ENCODE results near the gene SLAIN1. TPM values are rescaled to one million over a fixed set of nuclear protein-coding genes. Genes with fewer than 3 reads are reported as not detected.

The SLAIN1 gene
- total RNA-seq, 4 donors from 2014 or later = 1.5 to 33.0 (median 3.8) TPM

DNA sequence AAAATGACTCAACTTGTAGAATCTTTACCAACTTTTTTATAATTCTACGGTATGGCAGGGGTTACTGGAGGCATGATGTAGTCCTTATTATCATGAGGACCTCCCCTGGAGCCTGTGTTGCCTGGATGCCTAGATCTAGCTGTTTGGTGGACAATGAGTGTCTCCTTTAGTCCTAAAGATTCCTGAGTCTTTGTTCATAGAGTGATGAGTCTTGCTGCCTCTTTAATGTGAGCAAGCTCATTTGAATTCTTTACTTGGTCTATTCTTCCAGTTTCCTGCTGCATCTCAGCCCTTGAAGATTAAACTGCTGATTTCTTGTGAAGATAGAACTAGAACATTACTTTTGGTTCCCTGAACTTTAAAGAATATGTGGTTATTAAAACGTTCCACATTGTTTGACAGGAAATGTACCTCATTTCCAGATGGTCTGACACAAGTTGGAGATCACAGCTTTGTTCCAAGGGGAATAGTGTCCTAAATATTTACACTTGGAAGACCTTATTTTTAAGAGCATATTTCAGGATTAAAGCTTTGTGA lies 51.9 kb downstream of the SLAIN1 start:
- Histone ChIP-seq H3K9me3 (no peaks in the 10 kb centered on the region), H3K4me1 (no peaks in the 10 kb centered on the region), H3K27me3 (no peaks in the 10 kb centered on the region), H3K4me3 (no peak overlapping the region), H3K36me3 (no peaks in the 10 kb centered on the region), H3K27ac (no peak overlapping the region)
- no peak for DNase-seq
- TF ChIP-seq, protein P1, sequence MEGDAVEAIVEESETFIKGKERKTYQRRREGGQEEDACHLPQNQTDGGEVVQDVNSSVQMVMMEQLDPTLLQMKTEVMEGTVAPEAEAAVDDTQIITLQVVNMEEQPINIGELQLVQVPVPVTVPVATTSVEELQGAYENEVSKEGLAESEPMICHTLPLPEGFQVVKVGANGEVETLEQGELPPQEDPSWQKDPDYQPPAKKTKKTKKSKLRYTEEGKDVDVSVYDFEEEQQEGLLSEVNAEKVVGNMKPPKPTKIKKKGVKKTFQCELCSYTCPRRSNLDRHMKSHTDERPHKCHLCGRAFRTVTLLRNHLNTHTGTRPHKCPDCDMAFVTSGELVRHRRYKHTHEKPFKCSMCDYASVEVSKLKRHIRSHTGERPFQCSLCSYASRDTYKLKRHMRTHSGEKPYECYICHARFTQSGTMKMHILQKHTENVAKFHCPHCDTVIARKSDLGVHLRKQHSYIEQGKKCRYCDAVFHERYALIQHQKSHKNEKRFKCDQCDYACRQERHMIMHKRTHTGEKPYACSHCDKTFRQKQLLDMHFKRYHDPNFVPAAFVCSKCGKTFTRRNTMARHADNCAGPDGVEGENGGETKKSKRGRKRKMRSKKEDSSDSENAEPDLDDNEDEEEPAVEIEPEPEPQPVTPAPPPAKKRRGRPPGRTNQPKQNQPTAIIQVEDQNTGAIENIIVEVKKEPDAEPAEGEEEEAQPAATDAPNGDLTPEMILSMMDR (IDR thresholded peaks at IDR 0.05) = no peak
- no peak for TF ChIP-seq POLR2A (IDR thresholded peaks at IDR 0.05)

DNA sequence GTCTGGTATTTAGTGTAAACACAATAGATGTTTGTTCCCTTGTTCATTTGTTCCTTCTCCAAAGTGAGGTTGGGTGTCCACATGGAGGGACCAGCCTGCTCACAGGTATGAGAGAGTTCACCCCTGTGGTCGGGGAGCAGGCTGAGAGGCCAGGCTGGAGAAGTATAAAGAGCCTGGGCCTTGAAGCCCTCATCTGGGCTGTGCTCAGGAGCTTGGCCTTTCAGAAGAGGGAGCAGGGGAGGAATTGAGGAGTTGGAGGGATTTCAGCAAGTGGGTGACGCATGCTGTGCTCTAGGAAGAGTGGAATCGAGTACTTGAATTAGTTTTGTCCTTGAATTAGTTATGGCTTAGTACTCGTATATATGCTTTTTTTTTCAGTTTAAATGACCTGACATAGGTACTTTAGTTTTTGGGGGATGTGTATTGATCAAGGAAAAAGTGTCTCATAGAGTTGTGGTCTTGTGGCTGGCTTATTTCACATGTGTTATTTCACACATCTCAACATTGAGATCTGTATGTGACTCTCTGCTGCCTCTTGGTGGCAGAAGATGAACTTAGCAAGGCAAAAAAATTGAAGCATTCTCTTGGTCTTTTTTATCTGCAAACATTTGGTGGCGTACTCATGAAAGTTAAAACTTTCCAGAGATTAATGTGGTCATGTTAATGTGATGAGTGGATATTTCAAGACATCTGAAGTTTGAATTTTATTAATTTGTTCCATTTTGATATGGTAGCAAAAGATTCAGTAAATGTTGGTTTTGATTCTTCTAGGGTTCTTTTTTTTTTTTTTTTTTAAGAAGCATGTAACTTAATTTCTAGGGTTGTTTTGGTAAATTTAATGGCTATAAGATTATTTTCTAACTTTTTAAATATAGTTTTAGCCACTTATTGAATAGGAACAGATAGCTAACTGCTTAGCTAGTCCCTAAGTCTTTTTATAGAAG lies 54.3 kb downstream of the SLAIN1 start:
- Histone ChIP-seq H3K27ac (no peak overlapping the region), H3K27me3 (no peaks in the 10 kb centered on the region), H3K4me1 (no peaks in the 10 kb centered on the region), H3K36me3 (no peaks in the 10 kb centered on the region), H3K9me3 (no peaks in the 10 kb centered on the region), H3K4me3 (no peak overlapping the region)
- no peak for TF ChIP-seq POLR2A (IDR thresholded peaks at IDR 0.05)
- TF ChIP-seq, protein P1 (IDR thresholded peaks at IDR 0.05) = peak; percentile 53 to 75 (median 66)
- peak in 1 of 3 donors; percentile 61 for DNase-seq

DNA sequence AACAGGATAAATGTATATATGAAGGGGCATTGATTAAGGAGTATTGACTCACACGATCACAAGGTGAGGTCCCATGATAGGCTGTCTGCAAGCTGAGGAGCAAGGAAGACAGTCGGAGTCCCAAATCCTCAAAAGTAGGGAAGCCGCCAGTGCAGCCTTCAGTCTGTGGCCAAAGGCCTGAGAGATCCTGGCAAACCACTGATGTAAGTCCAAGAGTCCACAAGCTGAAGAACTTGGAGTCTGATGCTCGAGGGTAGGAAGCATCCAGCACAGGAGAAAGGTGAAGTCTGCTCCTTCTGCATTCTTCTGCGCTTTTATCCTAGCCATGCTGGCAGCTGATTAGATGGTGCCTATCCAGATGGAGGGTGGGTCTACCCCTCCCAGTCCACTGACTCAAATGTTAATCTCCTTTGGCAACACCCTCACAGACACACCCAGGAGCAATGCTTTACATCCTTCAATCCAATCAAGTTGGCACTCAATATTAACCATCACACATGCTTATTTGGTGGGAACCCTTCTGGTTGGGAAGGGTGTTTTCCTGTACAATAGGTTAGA lies 55.1 kb downstream of the SLAIN1 start:
- no peaks in the 10 kb centered on the region for H3K4me1 ChIP-seq
- H3K27ac ChIP-seq = no peak overlapping the region
- H3K9me3 ChIP-seq = no peaks in the 10 kb centered on the region
- H3K27me3 ChIP-seq = no peaks in the 10 kb centered on the region
- no peak for TF ChIP-seq POLR2A (IDR thresholded peaks at IDR 0.05)
- TF ChIP-seq, protein P1 (IDR thresholded peaks at IDR 0.05) = no peak
- DNase-seq = no peak
- H3K36me3 ChIP-seq = no peaks in the 10 kb centered on the region
- H3K4me3 ChIP-seq = no peak overlapping the region

DNA sequence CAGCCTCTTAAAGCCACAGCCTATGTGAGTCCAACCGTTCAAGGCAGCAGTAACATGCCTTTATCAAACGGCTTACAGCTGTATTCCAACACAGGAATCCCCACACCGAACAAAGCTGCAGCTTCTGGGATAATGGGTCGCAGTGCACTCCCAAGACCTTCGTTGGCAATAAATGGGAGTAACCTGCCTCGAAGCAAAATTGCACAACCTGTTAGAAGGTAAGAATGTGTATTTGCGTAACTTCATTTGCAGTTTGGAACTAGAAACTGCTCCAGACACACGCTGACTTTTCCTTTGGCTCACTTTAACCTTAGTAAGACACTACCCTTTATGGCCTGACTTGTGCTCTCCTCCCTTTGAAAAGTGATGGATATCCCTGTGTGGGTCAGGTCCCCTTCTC lies 63.4 kb downstream of the SLAIN1 start:
- TF ChIP-seq, protein P1 (IDR thresholded peaks at IDR 0.05) = no peak
- no peak for TF ChIP-seq POLR2A (IDR thresholded peaks at IDR 0.05)
- no peaks in the 10 kb centered on the region for H3K27me3 ChIP-seq
- DNase-seq = no peak
- H3K4me1 ChIP-seq = no peaks in the 10 kb centered on the region
- no peaks in the 10 kb centered on the region for H3K9me3 ChIP-seq
- H3K36me3 ChIP-seq = no peaks in the 10 kb centered on the region
- H3K4me3 ChIP-seq = no peak overlapping the region
- H3K27ac ChIP-seq = no peak overlapping the region

DNA sequence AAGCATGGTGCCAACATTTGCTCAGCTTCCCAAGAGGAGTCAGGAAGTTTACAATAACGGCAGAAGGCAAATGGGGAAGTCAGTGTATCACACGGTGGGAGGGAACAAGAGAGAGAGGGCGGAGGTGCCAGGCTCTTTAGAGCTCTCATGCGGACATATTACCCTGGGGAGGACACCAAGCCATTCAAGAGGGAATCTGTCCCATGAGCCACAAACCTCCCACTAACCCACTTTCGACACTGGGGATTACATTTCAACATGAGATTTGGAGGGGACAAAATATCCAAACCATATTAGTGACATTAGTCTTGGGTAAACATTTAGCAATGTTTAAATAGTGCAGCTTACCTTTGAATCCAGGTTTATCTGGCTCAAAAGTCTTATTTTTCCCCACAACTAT lies 69.9 kb downstream of the SLAIN1 start:
- no peaks in the 10 kb centered on the region for H3K27me3 ChIP-seq
- TF ChIP-seq, protein P1 (IDR thresholded peaks at IDR 0.05) = no peak
- TF ChIP-seq POLR2A (IDR thresholded peaks at IDR 0.05) = no peak
- DNase-seq = no peak

More for the DNA sequence above, 69.9 kb downstream of the SLAIN1 start:
- Histone ChIP-seq H3K27ac (no peak overlapping the region), H3K4me1 (no peaks in the 10 kb centered on the region), H3K4me3 (no peak overlapping the region), H3K36me3 (no peaks in the 10 kb centered on the region), H3K9me3 (no peaks in the 10 kb centered on the region)

All from Peyer's patch (tissue), 4 donors.